ENCODE data around the gene FRMD5.

FRMD5 gene

DNA sequence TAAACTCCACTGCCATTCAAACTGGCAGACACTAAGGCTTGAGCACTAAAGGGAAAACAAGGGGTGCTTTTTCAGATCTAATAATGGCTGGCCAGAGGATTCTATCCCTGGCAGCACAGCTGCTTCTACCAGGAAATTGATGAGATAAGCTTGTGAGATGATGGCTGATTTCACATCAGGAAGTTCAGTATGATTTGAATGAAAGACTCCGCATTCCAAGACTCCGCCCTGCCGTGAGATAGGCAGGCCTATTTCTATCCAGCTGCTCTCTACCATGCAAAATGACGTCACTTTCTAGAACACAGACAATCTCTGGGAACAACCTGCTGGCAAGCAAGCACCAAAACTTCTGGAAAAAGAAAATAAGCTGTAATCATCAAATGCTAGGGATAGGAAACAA is 196.5 kb downstream of the FRMD5 start:
- Histone ChIP-seq H3K27me3 (replicated peaks; ENCODE audit: control insufficient read depth, insufficient read depth, low read length) (no peaks in the 10 kb centered on the region), H3K9me3 (ENCODE audit: control insufficient read depth, low read length) (no peaks in the 10 kb centered on the region), H3K4me3 (ENCODE audit: low read length) (peak overlapping the region; percentile 63), H3K4me1 (ENCODE audit: control insufficient read depth, insufficient read depth, low read length) (peaks cover 10% of the 10 kb centered on the region), H3K9ac (ENCODE audit: low read length) (no peak overlapping the region), H3K36me3 (ENCODE audit: control insufficient read depth, insufficient read depth, low read length, severe bottlenecking) (no peaks in the 10 kb centered on the region)
- no peak for DNase-seq (ENCODE audit: low read depth)

GRCh38 chr15:43991206-43991605 is 203.9 kb downstream of the FRMD5 start:
- H3K27me3 ChIP-seq (replicated peaks; ENCODE audit: control insufficient read depth, insufficient read depth, low read length): no peaks in the 10 kb centered on the region
- DNase-seq (ENCODE audit: low read depth): no peak
- H3K4me1 ChIP-seq (ENCODE audit: control insufficient read depth, insufficient read depth, low read length): no peaks in the 10 kb centered on the region
- no peak overlapping the region for H3K4me3 ChIP-seq (ENCODE audit: low read length)
- H3K9ac ChIP-seq (ENCODE audit: low read length): no peak overlapping the region
- H3K36me3 ChIP-seq (ENCODE audit: control insufficient read depth, insufficient read depth, low read length, severe bottlenecking): no peaks in the 10 kb centered on the region
- no peaks in the 10 kb centered on the region for H3K9me3 ChIP-seq (ENCODE audit: control insufficient read depth, low read length)

DNA sequence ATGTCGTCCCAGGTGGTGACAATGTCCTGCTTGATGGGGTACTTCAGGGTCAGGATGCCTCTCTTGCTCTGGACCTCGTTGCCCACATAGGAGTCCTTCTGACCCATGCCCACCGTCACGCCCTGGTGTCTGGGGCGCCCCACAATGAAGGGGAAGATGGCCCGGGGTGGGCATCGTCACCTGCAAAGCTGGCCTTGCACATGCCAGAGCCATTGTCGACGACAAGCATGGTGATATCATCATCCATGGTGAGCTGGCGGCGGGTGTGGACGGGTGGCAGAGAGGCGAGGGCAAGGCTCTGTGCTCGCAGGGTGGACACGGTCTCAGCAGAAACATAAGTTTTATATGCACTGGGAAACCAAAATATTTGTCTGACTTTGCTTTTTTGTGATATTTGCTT is 205.1 kb downstream of the FRMD5 start:
- DNase-seq (ENCODE audit: low read depth): no peak
- Histone ChIP-seq H3K9me3 (ENCODE audit: control insufficient read depth, low read length) (no peaks in the 10 kb centered on the region), H3K27me3 (replicated peaks; ENCODE audit: control insufficient read depth, insufficient read depth, low read length) (no peaks in the 10 kb centered on the region), H3K4me1 (ENCODE audit: control insufficient read depth, insufficient read depth, low read length) (no peaks in the 10 kb centered on the region), H3K9ac (ENCODE audit: low read length) (no peak overlapping the region), H3K36me3 (ENCODE audit: control insufficient read depth, insufficient read depth, low read length, severe bottlenecking) (no peaks in the 10 kb centered on the region), H3K4me3 (ENCODE audit: low read length) (no peak overlapping the region)

GRCh38 chr15:43988900-43989299 is 206.2 kb downstream of the FRMD5 start:
- H3K4me3 ChIP-seq (ENCODE audit: low read length): no peak overlapping the region
- H3K9me3 ChIP-seq (ENCODE audit: control insufficient read depth, low read length): no peaks in the 10 kb centered on the region
- no peak for DNase-seq (ENCODE audit: low read depth)
- no peaks in the 10 kb centered on the region for H3K27me3 ChIP-seq (replicated peaks; ENCODE audit: control insufficient read depth, insufficient read depth, low read length)
- no peaks in the 10 kb centered on the region for H3K4me1 ChIP-seq (ENCODE audit: control insufficient read depth, insufficient read depth, low read length)
- H3K9ac ChIP-seq (ENCODE audit: low read length): no peak overlapping the region
- H3K36me3 ChIP-seq (ENCODE audit: control insufficient read depth, insufficient read depth, low read length, severe bottlenecking): no peaks in the 10 kb centered on the region

DNA sequence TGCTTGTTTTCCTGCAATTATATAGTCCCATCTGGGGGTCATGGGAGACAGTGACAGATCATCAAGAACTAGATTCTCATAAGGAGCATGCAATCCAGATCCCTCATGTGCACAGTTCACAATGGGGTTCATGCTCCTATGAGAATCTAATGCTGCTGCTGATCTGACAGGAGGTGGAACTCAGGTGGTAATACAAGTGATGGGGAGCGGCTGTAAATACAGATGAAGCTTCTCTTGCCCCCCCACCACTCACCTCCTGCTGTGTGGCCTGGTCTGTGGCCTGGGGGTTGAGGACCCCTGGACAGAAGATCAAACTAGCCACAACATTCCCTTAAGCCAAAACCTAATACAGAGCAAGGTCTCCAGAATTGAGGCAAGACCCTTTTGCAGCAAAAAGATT is 207.1 kb downstream of the FRMD5 start:
- no peak for DNase-seq (ENCODE audit: low read depth)
- H3K9me3 ChIP-seq (ENCODE audit: control insufficient read depth, low read length): no peaks in the 10 kb centered on the region

GRCh38 chr15:43985976-43986680 is 208.9 kb downstream of the FRMD5 start:
- H3K4me1 ChIP-seq (ENCODE audit: control insufficient read depth, insufficient read depth, low read length): no peaks in the 10 kb centered on the region
- no peak overlapping the region for H3K9ac ChIP-seq (ENCODE audit: low read length)
- H3K4me3 ChIP-seq (ENCODE audit: low read length): no peak overlapping the region
- no peaks in the 10 kb centered on the region for H3K36me3 ChIP-seq (ENCODE audit: control insufficient read depth, insufficient read depth, low read length, severe bottlenecking)
- no peaks in the 10 kb centered on the region for H3K9me3 ChIP-seq (ENCODE audit: control insufficient read depth, low read length)
- DNase-seq (ENCODE audit: low read depth): no peak
- H3K27me3 ChIP-seq (replicated peaks; ENCODE audit: control insufficient read depth, insufficient read depth, low read length): no peaks in the 10 kb centered on the region

More for the DNA sequence above, 207.1 kb downstream of the FRMD5 start:
- Histone ChIP-seq H3K9ac (ENCODE audit: low read length) (no peak overlapping the region), H3K36me3 (ENCODE audit: control insufficient read depth, insufficient read depth, low read length, severe bottlenecking) (no peaks in the 10 kb centered on the region), H3K27me3 (replicated peaks; ENCODE audit: control insufficient read depth, insufficient read depth, low read length) (no peaks in the 10 kb centered on the region), H3K4me1 (ENCODE audit: control insufficient read depth, insufficient read depth, low read length) (no peaks in the 10 kb centered on the region), H3K4me3 (ENCODE audit: low read length) (no peak overlapping the region)

GRCh38 chr15:43981576-43981975 is 213.5 kb downstream of the FRMD5 start:
- Histone ChIP-seq H3K4me3 (ENCODE audit: low read length) (no peak overlapping the region), H3K36me3 (ENCODE audit: control insufficient read depth, insufficient read depth, low read length, severe bottlenecking) (no peaks in the 10 kb centered on the region), H3K27me3 (replicated peaks; ENCODE audit: control insufficient read depth, insufficient read depth, low read length) (no peaks in the 10 kb centered on the region), H3K9ac (ENCODE audit: low read length) (no peak overlapping the region), H3K4me1 (ENCODE audit: control insufficient read depth, insufficient read depth, low read length) (no peaks in the 10 kb centered on the region), H3K9me3 (ENCODE audit: control insufficient read depth, low read length) (peaks cover 6% of the 10 kb centered on the region)
- no peak for DNase-seq (ENCODE audit: low read depth)

DNA sequence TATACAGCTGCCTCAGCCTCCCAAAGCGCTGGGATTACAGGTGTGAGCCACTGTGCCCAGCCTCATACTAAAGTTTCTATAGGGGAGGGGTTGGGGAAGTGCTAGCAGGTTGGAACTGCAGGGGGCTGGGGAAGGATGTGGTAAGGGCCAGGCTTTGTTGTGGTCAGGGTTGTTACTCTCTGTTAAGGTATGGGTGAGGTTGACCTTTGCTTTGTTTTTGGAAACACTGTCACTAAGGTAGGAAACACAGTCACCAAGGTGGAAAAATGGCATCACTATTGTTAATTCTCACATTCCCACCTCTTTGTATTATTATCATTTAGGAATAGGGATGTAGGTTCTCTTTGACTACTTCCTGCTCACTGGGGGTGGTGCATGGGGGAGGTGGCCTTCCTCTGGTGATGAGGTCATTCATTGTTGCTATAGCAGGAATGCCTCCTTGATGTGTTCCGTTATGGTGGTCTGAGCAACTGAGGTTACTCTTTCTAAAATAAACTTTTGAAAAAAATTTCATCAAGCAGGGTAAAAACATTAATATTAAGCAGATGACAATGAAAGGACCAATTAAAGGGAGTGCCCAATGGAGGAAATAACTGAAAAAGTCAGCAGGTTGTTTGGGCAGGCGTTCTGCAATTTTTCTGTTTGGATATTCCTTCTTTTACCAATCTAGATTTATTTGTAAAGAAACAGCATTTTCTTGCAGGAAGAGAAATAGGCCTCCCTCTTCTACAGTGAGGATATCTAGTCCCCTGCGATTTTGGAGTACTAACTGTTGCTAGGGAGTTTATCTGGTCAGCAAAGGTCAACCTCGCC is 217.8 kb downstream of the FRMD5 start:
- Histone ChIP-seq H3K36me3 (ENCODE audit: control insufficient read depth, insufficient read depth, low read length, severe bottlenecking) (no peaks in the 10 kb centered on the region), H3K4me1 (ENCODE audit: control insufficient read depth, insufficient read depth, low read length) (no peaks in the 10 kb centered on the region), H3K4me3 (ENCODE audit: low read length) (no peak overlapping the region), H3K9ac (ENCODE audit: low read length) (no peak overlapping the region), H3K9me3 (ENCODE audit: control insufficient read depth, low read length) (peaks cover 6% of the 10 kb centered on the region), H3K27me3 (replicated peaks; ENCODE audit: control insufficient read depth, insufficient read depth, low read length) (no peaks in the 10 kb centered on the region)
- no peak for DNase-seq (ENCODE audit: low read depth)

GRCh38 chr15:43975770-43976169 is 219.3 kb downstream of the FRMD5 start:
- Histone ChIP-seq H3K4me1 (ENCODE audit: control insufficient read depth, insufficient read depth, low read length) (no peaks in the 10 kb centered on the region), H3K4me3 (ENCODE audit: low read length) (no peak overlapping the region), H3K9me3 (ENCODE audit: control insufficient read depth, low read length) (peaks cover 6% of the 10 kb centered on the region), H3K36me3 (ENCODE audit: control insufficient read depth, insufficient read depth, low read length, severe bottlenecking) (no peaks in the 10 kb centered on the region), H3K9ac (ENCODE audit: low read length) (no peak overlapping the region), H3K27me3 (replicated peaks; ENCODE audit: control insufficient read depth, insufficient read depth, low read length) (no peaks in the 10 kb centered on the region)
- no peak for DNase-seq (ENCODE audit: low read depth)

GRCh38 chr15:43975326-43975725 is 219.7 kb downstream of the FRMD5 start:
- no peak overlapping the region for H3K4me3 ChIP-seq (ENCODE audit: low read length)
- no peak for DNase-seq (ENCODE audit: low read depth)
- H3K27me3 ChIP-seq (replicated peaks; ENCODE audit: control insufficient read depth, insufficient read depth, low read length): no peaks in the 10 kb centered on the region
- no peak overlapping the region for H3K9ac ChIP-seq (ENCODE audit: low read length)
- no peaks in the 10 kb centered on the region for H3K4me1 ChIP-seq (ENCODE audit: control insufficient read depth, insufficient read depth, low read length)
- peaks cover 6% of the 10 kb centered on the region for H3K9me3 ChIP-seq (ENCODE audit: control insufficient read depth, low read length)
- no peaks in the 10 kb centered on the region for H3K36me3 ChIP-seq (ENCODE audit: control insufficient read depth, insufficient read depth, low read length, severe bottlenecking)

DNA sequence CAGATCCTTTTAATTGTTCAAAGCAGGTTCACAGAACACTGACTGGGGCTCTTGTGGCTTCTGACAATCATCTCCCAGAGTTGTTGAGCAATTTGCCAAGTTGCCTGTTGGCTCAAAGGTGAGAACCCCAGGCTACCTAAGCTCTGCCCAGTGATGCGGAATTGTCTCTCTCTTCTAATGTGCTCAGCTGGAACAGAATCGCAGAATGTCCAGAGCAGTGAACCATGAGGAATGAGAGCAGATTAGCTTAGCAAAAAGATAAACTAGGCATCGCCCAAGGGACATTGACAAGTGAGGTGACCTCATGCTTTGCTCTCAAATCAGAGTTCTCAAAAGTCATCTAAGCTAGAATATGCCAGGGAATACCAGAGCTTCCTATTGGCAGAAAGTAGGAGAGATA is 220.2 kb downstream of the FRMD5 start:
- Histone ChIP-seq H3K9me3 (ENCODE audit: control insufficient read depth, low read length) (peaks cover 6% of the 10 kb centered on the region), H3K36me3 (ENCODE audit: control insufficient read depth, insufficient read depth, low read length, severe bottlenecking) (no peaks in the 10 kb centered on the region), H3K4me1 (ENCODE audit: control insufficient read depth, insufficient read depth, low read length) (no peaks in the 10 kb centered on the region), H3K27me3 (replicated peaks; ENCODE audit: control insufficient read depth, insufficient read depth, low read length) (no peaks in the 10 kb centered on the region), H3K9ac (ENCODE audit: low read length) (no peak overlapping the region), H3K4me3 (ENCODE audit: low read length) (no peak overlapping the region)
- no peak for DNase-seq (ENCODE audit: low read depth)

All from adipocyte (in vitro differentiated cells).